Dermis microvascular lymphatic vessel endothelial cell (primary cell): Measurements from ENCODE around the gene FYN. TPM values are rescaled to one million over a fixed set of nuclear protein-coding genes. Genes with fewer than 3 reads are reported as not detected.

Experiments used
- DNase-seq, 2 donors: peaks; one replicate each; pipeline versions ENCODE4 v3.0.0 to v3.0.0-alpha.2; 2010; ENCODE audit warnings: low read depth in 2 of 2
- total RNA-seq: library from RNA; depleted of rRNA; stranded (reverse); fragments of >200 nt; gene quantifications from 2 replicates; pipeline ENCODE4 v1.2.1, GENCODE V29; 2014

Gene FYN
- total RNA-seq, 1 donor from 2014 or later, result 77.5 TPM

DNA sequence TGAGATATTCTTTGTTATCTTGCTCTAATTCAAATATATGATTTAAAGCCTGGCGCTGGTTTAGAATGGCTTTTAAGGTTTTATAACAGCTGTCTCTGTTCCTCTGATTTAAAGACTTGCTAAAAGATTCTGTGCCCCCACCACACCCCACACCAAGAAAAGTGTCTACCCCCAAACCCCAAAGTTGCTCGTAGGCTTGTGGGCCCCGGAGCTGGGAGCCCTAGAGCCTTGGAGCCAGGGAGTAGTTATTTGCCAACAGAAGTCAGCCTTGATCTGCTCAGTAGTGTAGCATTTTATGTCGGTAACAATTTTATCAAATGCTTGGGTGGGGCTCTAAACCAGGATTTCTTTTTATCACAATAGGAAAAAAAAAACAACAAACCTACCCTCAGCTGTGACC, 162.3 kb downstream of the FYN start:
- no peak for DNase-seq

DNA sequence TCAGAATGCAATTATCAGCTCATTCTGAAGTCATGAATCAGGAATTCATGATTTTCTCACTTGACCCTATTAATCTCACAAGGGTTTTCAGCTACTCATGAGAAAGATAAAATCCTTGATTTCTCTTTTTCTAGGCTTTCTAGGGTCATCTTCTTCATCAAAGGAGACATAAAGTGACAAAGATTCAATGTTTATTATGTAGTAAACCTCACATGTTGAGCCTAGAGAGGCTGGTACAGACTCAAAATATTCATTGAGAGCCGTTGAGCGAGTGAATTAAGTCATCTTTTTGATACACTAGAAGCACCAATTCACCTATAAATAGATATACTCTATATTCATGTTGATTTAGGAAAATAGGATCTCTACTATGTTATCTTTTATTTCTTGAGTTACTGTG, 162.8 kb downstream of the FYN start:
- no peak for DNase-seq

DNA sequence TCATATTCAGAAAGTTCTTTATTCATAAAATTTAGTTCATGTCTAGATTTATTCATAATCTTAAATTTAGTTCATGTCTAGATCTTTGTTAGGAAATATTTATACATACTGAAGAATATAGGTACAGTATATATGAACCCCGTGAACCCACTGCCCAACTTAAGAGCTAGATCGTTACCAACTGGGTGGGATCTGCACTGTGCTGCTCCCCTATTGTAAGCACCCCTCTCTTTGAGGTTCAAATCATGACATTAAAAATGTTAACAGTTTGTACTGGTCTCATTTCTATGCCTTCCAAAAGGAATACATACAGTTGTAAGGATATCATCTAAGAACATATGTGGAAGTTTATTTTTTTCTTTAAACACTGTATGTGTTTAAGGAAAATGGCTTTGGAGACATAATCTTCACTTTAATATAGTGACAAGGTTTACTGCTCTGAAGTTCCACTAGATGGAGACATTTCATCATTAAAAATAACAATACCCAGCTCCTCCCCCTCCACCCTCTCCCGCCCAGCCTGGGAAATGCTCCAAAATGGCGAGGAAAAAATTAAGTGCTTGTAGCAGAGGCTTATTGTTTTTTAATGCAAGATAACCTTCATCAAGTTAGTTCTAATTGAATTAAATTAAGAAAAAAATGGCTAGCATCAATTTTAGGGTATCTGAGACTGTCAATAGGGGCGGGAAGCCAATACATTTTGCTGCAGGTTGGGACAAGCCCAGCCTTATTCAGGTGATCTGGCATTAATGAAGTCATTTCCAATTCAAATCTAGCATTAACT, 163.4 kb downstream of the FYN start:
- peak; percentile 67 to 73 for DNase-seq

DNA sequence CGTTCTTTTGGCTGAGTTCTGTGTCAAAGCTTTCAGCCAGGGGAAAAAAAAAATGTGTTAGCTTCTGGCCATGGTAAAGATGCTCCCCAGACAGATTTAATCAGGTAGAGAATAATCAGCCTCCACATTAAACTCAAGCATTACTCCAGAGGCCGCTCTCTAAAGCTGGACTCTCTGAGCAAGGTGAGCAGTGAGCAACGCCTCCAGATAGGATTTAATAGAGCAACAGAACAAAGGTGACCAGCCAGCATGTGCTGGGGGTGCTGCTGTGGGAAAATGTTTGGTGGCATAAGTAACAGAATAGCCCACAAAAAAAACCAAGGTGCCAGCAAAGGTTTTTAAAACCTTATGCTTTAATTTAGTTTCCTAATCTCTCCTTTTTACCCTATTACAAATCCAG, 164.1 kb downstream of the FYN start:
- DNase-seq, result no peak

DNA sequence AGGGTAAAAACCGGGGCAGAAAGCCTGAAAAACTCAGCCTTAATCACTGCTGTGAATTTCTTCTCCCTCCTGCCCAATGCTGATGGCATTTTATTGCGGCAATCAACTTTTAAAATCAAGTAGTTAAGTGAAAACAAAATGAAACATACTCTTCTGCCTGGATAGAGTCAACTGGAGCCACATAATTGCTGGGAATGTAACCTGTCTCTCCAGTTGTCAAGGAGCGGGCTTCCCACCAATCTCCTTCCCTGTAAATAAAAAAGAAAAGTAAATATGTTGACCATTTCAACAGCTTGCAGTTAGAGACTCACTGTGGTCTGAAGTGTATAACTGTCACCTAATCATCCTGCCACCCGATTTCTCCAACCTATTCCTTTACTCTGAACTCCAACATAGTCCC, 165.5 kb downstream of the FYN start:
- no peak for DNase-seq

DNA sequence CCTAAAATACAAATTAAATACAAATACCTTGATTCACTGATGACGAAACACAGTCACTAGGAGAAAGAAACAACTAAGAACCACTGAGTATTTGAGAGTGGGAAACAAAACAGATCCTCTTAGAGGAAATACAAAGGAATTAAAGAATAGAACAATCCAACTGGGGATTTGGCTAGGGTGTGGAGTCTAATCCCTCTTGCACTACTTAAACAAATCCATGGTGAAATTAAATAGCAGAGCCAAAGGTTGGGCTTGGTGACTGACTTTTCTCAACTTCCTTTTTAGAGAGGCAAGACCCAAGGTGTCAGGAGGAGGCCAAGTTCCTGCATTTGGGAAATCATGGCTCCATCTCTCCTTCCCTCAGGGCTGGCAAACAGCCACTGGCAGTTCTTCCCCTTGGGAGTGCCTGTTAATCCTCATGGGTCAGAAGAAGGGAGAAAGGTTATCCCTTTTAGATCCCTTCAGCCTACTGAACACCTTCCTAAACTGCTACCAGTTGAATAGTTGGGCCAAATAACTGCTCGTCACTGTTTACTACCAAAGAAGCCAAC, 166.3 kb downstream of the FYN start:
- DNase-seq, result no peak

DNA sequence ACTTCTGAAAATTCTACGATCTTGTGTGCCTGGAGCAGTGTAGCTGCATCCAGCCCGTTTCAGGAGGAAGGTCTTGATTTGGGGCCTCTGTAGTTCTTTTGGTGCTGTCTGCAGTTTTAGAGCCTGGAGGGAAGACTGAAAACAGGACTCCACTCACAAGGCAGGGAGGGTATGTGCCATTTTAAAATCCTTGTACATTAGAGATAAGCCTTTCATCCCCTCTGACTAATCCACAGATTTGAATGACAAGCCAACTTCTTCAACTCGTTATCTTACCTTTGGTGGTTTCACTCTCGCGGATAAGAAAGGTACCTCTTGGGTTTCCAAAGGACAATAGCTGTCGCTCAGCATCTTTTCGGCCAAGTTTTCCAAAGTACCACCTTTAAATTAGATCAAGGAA, 169.5 kb downstream of the FYN start:
- no peak for DNase-seq

DNA sequence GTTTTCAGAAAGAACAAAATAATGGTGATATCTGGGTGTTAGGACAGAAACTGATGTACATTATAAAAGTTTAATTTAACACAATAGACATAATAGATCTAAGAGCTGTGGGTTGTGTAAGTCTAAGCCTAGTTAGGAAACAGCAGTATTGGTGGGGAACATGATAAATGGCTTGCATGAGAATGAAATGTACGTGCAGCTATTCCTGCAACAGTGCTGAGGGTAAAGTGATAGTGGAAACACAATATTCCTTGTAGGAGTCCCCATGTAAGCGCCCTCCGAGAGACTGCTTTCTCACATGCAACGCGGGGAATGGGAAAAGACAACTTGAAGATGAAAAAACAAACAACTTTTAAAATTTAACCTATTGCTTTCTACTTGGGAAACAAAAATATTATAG, 171.0 kb downstream of the FYN start:
- DNase-seq, result no peak

DNA sequence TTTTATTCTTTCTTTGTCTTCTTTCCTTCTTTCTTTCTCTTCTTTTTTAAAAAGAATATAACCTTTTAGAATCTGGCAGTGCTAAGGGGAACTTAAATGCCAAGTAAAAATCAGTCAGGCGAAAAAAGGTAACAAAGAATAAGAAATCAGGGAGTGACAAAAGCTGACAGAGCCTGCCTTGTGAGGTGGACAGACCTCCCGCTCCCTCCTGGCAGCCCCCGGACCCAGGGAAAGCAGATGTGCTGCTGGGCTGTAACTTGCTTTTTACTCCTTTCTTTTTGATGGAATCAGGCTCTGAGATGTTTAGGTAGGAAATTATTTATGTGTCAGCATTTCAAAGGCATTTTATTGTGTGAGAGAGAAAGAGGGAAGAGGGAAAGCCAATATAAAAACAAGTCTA, 172.1 kb downstream of the FYN start:
- no peak for DNase-seq

DNA sequence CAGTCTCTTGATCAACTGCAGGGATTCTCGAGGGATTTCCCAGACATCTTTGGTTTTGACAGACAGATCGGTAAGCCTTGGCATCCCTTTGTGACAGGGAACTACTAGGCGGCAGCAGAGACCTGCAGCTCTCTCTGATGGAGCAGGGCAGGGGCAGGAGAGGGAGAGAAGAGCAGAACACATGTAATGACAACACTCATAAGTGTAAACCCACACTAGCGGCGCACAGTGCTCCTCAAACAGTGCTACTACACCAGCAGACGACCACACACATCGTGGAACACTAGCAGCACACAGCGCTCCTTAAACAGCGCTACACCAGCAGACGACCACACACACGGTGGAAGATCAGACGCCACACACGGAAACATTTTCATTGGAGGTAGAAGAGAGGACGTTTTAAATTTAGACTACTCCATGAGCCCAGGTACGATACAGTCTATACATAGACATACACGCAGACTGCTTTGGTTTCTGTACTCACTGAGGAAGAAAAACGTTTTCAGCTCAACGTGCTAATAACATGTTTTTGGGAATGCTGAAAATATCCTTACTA, 173.0 kb downstream of the FYN start:
- no peak for DNase-seq

DNA sequence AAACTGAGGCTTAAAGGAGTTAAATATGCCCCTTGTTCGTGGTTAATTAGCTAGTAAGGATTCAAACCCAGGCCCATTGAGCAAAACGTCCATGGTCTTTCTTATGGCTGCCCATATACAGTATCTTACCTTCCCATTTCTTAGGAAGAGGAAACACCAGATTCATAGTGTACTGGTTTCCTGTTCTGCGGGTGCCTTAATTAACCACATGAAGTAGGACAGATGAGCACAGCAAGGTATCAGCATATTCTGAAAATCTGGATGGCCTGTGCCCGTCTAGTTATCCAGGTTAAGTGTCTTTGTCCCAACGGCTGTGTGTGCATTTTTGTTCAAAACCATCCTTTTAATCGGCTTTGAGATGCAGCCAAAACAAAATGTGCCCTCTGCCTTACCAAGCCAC, 174.1 kb downstream of the FYN start:
- no peak for DNase-seq

DNA sequence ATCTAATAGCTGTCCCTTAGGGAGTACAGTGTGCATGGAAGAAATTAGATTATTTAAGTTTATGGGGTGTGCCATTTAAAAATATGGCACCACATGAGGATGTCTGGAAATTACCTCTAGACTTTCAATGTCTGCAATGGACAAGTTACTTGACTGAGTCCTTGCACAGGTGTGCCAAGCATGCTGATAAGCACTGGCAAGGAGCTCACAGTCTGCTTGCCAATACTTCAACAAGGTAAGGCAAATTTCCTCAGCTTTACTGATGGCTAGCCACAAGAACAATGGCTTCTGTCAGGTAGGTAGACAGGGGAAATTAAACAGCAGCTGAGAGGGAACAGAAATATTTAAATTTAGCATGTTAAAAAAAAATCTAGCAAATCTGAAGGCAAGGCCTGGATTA, 176.4 kb downstream of the FYN start:
- DNase-seq, result no peak

DNA sequence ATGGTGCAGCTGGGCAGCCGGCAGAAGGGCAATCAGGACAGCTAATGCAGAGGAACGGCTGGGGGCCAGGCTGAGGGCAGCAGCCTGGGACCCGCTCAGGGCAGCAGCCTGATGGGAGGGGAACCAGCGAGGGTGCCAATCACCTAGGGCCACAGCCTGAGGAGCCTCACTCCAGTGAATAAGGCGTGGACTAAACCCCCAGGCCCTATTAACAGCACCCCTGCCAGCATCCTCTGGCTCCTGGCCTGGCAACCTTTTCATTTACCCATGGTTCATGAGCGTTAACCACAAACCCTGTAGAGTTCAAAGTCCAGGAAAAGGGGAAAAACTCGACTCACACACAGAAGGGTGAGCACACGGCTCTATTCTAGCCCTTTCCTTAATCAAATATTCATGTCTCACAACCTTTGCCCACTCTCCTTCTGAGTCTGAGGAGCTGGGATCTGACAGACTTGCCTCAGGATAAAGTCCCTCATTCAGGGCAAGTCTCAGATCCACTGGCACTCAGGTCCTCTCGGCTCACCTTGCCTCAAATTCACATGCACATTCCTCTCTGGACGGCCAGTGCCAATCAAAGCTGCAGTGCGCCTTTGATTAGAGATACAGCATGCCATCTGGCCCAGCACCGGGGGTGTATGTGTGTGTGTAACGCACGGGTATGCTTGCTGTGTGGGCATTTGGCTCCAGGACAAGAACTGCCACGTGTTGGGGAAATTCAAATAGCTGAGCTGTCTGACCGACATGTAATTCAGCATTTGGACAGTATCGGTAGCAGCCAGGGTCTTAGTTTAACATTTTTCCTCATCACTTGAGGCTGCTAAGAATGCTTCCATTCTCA, 180.7 kb downstream of the FYN start:
- peak; percentile 25 to 26 for DNase-seq

DNA sequence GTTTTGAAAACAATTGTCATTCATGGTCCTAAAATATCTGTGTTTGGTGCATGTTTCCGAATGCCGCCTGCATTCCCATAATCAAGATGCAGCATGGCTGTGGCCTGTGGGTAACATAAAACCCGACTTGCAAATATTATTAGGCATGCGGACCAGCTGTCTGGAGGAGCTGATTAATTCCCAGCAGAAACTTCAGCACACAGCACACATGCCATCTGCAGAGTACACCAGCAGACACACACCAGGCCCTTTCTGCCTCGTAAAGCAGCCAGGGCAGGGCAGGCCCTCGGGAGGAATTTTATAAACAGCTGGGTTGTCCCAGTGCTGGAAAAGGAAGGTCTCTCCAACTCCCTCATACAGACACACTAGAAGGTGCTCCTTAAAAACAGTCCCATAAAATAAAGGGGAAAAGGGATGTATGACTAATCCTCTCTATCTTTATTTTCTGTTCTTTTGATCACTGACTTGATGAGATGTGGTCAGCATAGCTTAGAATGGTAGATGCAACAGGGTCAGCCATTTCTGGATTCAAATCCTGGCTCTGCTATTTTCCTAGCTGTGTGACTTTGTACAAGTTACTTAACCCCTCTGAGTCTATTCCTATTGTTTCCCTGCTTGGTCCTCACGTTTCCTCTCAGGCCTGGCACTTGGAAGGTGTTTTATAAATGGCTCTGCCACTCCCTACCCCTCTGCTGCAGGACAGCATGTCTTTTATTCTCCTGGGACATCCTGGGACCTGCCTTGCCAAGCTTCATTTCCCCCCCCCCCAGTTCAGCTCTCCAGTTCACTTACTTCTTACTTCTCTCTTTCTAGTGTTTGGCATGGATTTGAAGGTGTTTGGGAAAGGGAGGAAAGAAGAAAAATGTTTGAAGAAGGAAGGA, 181.7 kb downstream of the FYN start:
- DNase-seq, result no peak

DNA sequence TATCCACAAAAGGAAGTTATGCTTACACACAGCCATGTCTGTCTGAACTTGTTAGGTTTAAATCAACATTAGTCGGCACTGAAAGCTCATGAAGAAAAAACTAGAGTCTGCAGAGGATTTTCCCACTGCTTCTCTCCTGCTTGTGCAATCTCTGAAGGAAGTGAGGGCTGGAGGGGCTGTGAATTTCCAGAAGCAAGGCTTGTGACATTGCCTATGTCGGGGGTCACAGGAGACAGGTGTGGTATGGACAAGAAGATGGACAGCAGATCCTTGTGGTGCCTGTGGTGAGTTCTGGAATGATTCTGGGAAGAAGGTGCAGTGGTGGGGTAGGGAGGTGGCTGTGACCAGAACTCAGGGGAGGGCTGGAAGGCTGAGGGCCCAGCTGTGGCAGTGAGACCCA, 183.3 kb downstream of the FYN start:
- DNase-seq, result no peak

DNA sequence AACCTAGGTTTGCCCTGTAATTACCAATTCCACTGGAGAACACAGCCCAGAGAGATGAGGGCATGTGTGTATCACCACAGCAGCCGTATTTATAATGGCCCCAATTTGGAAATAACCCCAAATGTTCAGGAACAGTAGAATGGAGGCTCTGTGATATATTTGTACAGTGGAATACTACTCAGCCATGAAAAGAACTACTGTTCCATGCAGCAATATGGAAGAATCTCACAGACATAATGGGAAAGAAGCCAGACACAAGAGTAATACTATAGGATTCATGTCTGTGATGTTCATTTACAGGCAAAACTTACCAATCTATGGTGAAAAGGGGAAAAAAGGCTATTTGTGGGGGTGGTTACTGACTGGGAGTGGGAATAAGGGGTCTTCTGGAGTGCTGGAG, 183.8 kb downstream of the FYN start:
- DNase-seq, result no peak

DNA sequence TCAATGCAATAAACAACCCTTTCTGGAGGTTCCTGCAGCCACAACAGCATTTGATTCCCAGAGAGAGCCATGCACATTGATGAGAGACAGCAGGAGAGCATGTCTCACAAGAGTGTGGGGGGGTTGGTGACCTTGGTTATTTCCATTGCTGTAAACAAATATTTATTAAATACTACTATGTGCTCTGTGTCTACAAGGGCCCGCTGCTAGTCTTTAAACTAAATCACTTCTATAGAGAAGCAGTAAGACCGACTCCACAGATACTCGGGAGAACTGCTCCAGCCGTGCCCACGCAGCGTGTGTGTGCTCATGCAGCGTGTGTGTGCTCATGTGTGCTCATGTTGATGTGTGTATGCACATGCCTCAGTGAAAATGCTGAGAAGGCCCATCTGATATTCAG, 184.9 kb downstream of the FYN start:
- DNase-seq, result no peak

DNA sequence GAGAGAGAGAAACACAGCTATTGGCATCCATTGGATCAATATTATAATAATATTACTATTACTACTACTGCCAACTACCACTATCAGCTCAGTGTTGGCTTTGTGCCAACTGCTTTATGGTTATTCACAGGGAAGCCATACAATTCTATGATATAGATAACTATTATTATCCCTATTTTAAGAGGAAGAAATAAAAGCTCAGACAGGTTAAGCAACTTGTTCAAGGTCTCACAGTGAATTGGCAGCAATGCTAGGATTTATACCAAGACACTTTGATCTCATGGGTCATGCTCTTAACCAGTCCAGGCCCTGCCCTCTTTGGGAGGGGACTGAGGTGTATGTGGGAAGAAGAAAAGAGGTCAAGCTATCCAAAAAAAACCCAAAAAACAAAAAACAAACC, 185.6 kb downstream of the FYN start:
- DNase-seq, result peak in 1 of 2 donors; percentile 33

DNA sequence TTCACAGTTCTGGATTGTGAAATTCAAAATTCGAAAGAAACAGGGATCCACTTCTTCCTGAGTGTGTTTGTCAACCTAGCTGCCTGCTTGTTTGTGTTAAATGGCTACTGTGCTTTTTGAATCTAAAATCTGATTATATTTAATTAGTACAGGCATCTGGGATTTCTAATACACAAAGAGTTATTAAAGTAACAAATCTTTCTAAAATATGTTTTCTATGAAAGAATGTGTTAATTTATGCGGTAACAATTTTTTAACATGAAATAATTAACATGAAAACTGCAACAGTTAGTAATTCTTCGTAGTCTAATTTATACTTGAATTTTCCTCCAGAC, 186.4 kb downstream of the FYN start:
- DNase-seq, result no peak

DNA sequence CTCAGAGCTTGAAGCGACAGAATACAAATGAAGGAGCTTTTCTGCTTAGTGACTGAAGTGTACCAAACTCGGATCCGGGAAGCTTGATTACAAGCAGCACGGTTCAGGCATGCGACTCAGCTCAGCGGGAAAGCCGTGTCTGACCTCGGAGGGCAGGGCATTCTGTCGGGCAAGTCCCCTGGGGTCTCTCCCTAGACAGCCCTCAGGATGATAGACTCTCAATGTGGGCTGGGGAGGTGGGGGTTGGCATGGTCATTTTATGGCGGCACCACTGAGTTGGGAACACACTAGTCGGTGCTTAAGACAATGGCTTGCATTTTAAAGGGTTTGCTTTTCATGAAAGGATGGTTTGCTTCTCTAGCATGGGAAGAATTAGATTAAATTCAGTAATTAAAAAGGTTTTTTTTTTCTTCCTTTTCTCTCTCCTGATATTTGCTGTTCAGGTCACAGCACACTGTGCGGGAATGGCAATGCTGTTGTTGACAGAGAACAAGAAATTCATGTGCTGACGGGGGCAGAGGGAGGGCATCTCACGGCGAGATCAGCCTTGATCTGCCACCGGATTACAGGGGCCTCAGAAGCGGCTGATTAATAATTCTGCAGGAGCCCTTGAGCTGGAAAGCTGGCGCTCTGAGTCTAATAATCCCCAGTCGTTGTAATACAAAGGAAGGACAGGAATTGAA, 186.9 kb downstream of the FYN start:
- peak in 1 of 2 donors; percentile 35 for DNase-seq

DNA sequence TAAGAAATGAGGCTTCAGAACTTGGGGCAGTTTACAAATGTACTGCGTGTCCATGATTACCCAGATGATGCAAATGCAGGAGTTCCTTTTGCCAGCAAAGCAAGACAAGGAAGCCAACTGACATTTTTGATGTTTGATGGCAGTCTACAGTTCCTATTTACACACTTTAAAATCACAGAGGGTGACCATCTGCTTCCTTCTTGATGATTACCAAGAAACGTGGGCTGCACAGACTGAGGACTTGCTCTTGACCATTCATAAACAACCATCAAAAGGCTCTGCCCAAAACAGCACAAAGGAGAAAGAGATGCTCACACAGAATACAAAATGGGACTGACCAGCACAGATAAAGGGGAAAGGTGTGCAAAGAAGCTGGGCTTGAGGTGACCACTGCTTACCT, 187.7 kb downstream of the FYN start:
- peak in 1 of 2 donors; percentile 50 for DNase-seq
